Smooth muscle cell of the coronary artery (primary cell): ENCODE measurements around the gene CPLANE1. TPM values are rescaled to one million over a fixed set of nuclear protein-coding genes. Genes with fewer than 3 reads are reported as not detected.

Source experiments
- total RNA-seq: library from RNA; depleted of rRNA; stranded (reverse); fragments of >200 nt; gene quantifications from 2 replicates; pipeline ENCODE4 v1.2.3, GENCODE V29; 2014; ENCODE audit warnings: low replicate concordance

Gene CPLANE1
- 9.9 and 12.4 TPM in 2 replicates for total RNA-seq

DNA sequence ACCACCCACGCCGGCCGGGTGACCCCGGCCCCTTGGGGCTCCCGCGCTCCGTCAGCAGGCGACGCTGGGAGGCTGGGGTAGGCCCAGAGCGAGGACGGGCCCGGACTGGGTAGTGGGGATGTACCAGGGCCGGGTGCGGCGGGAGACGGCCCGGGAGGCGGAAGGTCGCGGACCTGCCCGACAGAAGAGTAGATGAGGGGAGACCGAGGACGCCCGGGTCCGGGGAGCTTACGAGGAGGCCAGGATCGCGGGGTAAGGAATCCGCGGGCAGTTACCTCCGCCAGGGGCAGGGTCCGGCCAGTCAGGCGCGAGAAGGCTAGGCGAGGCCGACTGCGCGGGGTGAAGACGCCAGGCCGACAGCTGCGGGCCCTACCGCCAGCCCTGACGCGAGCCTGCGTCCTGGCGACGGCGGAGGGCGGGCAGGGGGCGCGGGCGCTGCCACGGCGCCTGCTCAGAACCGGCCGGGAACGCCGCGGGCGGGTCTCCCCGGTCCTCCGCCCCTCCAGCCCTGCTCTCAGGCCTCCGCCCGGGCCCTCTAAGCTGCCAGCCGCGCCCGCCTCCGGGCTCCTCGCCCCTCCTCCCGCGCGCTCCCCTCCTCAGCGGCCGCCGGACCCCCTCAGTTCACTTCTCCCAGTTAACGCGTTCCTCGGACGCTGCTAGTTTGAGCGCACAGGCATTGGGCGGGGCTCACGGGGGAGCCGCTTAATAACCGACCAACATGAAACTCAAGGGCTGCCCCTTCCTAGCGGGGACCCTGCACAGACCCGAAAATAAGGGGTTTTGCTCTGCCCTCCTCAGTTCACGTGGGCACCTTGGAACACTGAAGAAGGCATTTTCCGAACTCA, at the start of gene CPLANE1:
CPLANE1 (minus strand) TSS at position 407 of the 845 bp plus-strand sequence. CDS start 1,678 bp downstream, outside the sequence.

Other genes with a start within 250 kb of the CPLANE1 start
- gene NUP155, start 121.7 kb upstream of the CPLANE1 start, total RNA-seq: 14.3 and 23.0 TPM in 2 replicates
- gene WDR70, start 129.9 kb upstream of the CPLANE1 start, total RNA-seq: 25.9 and 26.9 TPM in 2 replicates